H9 (cell line): ENCODE results near the gene INSYN2B. TPM values are rescaled to one million over a fixed set of nuclear protein-coding genes. Genes with fewer than 3 reads are reported as not detected.

Source experiments
- DNase-seq: peaks from one replicate; pipeline ENCODE4 v3.0.0-alpha.2; 2017
- H2AFZ ChIP-seq: one replicate; pipeline ENCODE4 v1.6.1; 2013; ENCODE audit warnings: mild to moderate bottlenecking, low read length, control low read depth, moderate library complexity
- H2AK5ac ChIP-seq: 2 replicates; pipeline ENCODE4 v1.6.1; 2013; ENCODE audit warnings: low read length, control low read depth, mixed read lengths; ENCODE audit not compliant: insufficient read length
- H2BK120ac ChIP-seq: one replicate; pipeline ENCODE4 v1.6.1; 2013; ENCODE audit warnings: low read depth, mild to moderate bottlenecking, low read length, control low read depth, inconsistent platforms; ENCODE audit not compliant: poor library complexity, severe bottlenecking
- H2BK12ac ChIP-seq: 2 replicates; pipeline ENCODE4 v1.6.1; 2013; ENCODE audit warnings: low read length, control low read depth, mixed read lengths, low read depth; ENCODE audit not compliant: insufficient read length
- H2BK15ac ChIP-seq: 2 replicates; pipeline ENCODE4 v1.6.1; 2013; ENCODE audit warnings: low read depth, low read length, control low read depth
- H2BK20ac ChIP-seq: one replicate; pipeline ENCODE4 v1.6.1; 2013; ENCODE audit warnings: low read depth, mild to moderate bottlenecking, low read length, control low read depth, inconsistent platforms; ENCODE audit not compliant: poor library complexity, severe bottlenecking
- H2BK5ac ChIP-seq: 2 replicates; pipeline ENCODE4 v1.6.1; 2013; ENCODE audit warnings: low read length, control low read depth, mixed read lengths; ENCODE audit not compliant: insufficient read length
- H3K14ac ChIP-seq: 2 replicates; pipeline ENCODE4 v1.6.1; 2013; ENCODE audit warnings: low read length, control low read depth; ENCODE audit not compliant: insufficient read depth
- H3K18ac ChIP-seq: 2 replicates; pipeline ENCODE4 v1.6.1; 2013; ENCODE audit warnings: low read depth, mild to moderate bottlenecking, mixed read lengths, low read length, control low read depth; ENCODE audit not compliant: insufficient read length
- H3K23ac ChIP-seq: 2 replicates; pipeline ENCODE4 v1.6.1; 2013; ENCODE audit warnings: low read length, control low read depth, mixed read lengths, low read depth; ENCODE audit not compliant: insufficient read length
- H3K23me2 ChIP-seq: 2 replicates; pipeline ENCODE4 v1.6.1; 2013; ENCODE audit warnings: low read depth, mild to moderate bottlenecking, mixed read lengths, low read length, control low read depth; ENCODE audit not compliant: insufficient read length, poor library complexity, severe bottlenecking
- H3K27ac ChIP-seq: 2 replicates; pipeline ENCODE4 v1.5.1; 2013; ENCODE audit warnings: low read length, control low read depth, mixed read lengths, low read depth; ENCODE audit not compliant: insufficient read length
- H3K27me3 ChIP-seq: 2 replicates; pipeline ENCODE4 v1.6.1; 2013; ENCODE audit warnings: low read length, control low read depth, inconsistent platforms; ENCODE audit not compliant: insufficient read depth
- H3K4ac ChIP-seq: 2 replicates; pipeline ENCODE4 v1.6.1; 2013; ENCODE audit warnings: low read depth, mild to moderate bottlenecking, control low read depth, inconsistent platforms, low read length, moderate library complexity
- H3K4me1 ChIP-seq: 2 replicates; pipeline ENCODE4 v1.6.1; 2013; ENCODE audit warnings: low read length, control low read depth, inconsistent platforms; ENCODE audit not compliant: insufficient read depth
- H3K4me2 ChIP-seq: 2 replicates; pipeline ENCODE4 v1.6.1; 2013; ENCODE audit warnings: low read length, control low read depth, mixed read lengths; ENCODE audit not compliant: insufficient read length, insufficient read depth
- H3K56ac ChIP-seq: 2 replicates; pipeline ENCODE4 v1.6.1; 2013; ENCODE audit warnings: low read depth, mild to moderate bottlenecking, mixed read lengths, low read length, control low read depth; ENCODE audit not compliant: insufficient read length
- H3K79me1 ChIP-seq: 2 replicates; pipeline ENCODE4 v1.6.1; 2013; ENCODE audit warnings: low read depth, mild to moderate bottlenecking, moderate library complexity, low read length, control low read depth, inconsistent platforms; ENCODE audit not compliant: insufficient read depth, poor library complexity, severe bottlenecking
- H3K79me2 ChIP-seq: 2 replicates; pipeline ENCODE4 v1.6.1; 2013; ENCODE audit warnings: low read length, control low read depth, inconsistent platforms; ENCODE audit not compliant: insufficient read depth
- H3K9ac ChIP-seq: 2 replicates; pipeline ENCODE4 v1.6.1; 2013; ENCODE audit warnings: low read length, control low read depth, mixed read lengths; ENCODE audit not compliant: insufficient read length; ENCODE audit errors: extremely low read depth
- H3K9me3 ChIP-seq: one replicate; pipeline ENCODE4 v1.6.1; 2013; ENCODE audit warnings: low read depth, low read length, inconsistent platforms; ENCODE audit not compliant: control insufficient read depth
- H3T11ph ChIP-seq: one replicate; pipeline ENCODE4 v1.6.1; 2013; ENCODE audit warnings: mild to moderate bottlenecking, low read length, control low read depth, inconsistent platforms
- H4K20me1 ChIP-seq: one replicate; pipeline ENCODE4 v1.6.1; 2013; ENCODE audit not compliant: control insufficient read depth, insufficient read length, insufficient read depth
- H4K5ac ChIP-seq: 2 replicates; pipeline ENCODE4 v1.6.1; 2013; ENCODE audit warnings: low read depth, mild to moderate bottlenecking, mixed read lengths, low read length, control low read depth; ENCODE audit not compliant: insufficient read length
- H4K8ac ChIP-seq: replicated peaks from 2 replicates; pipeline ENCODE4 v1.6.1; 2013; ENCODE audit warnings: low read length, control low read depth, mixed read lengths, low read depth; ENCODE audit not compliant: insufficient read length
- H4K91ac ChIP-seq: 2 replicates; pipeline ENCODE4 v1.6.1; 2013; ENCODE audit warnings: low read depth, mild to moderate bottlenecking, moderate library complexity, mixed read lengths, low read length, control low read depth; ENCODE audit not compliant: insufficient read length
- H3K27ac Mint-ChIP-seq, 3 experiments: 2 replicates in 2 of 3; 3 replicates in 1 of 3; pipeline ENCODE4 v1.8.0; 2020 to 2021; ENCODE audit warnings: mixed read lengths in 3 of 3, mild to moderate bottlenecking in 1 of 3, moderate library complexity in 1 of 3
- H3K27me3 Mint-ChIP-seq: 2 replicates; pipeline ENCODE4 v1.8.0; 2021; ENCODE audit warnings: low read depth, mild to moderate bottlenecking, moderate library complexity, mixed read lengths
- H3K36me3 Mint-ChIP-seq, 3 experiments: 2 replicates in 2 of 3; 3 replicates in 1 of 3; pipeline ENCODE4 v1.8.0; 2020 to 2021; ENCODE audit warnings: low read depth in 3 of 3, mixed read lengths in 3 of 3; ENCODE audit not compliant: insufficient read depth in 1 of 3
- H3K4me1 Mint-ChIP-seq, 2 experiments: 2 replicates each; pipeline ENCODE4 v1.8.0; 2020; ENCODE audit warnings: mixed read lengths in 2 of 2
- H3K4me3 Mint-ChIP-seq, 2 experiments: 2 replicates in 1 of 2; 3 replicates in 1 of 2; pipeline ENCODE4 v1.8.0; 2020 to 2021; ENCODE audit warnings: mild to moderate bottlenecking in 2 of 2, mixed read lengths in 2 of 2, moderate library complexity in 1 of 2
- H3K9me3 Mint-ChIP-seq, 2 experiments: 2 replicates in 1 of 2; 3 replicates in 1 of 2; pipeline ENCODE4 v1.8.0; 2020; ENCODE audit warnings: mild to moderate bottlenecking in 2 of 2, mixed read lengths in 2 of 2, moderate library complexity in 1 of 2
- WGBS: extraction: QIAGEN DNeasy Blood & Tissue Kit; methylation state at CpG from one replicate; pipeline ENCODE4 v1.1.7; 2013; ENCODE audit warnings: missing lambda C conversion rate, low lambda C conversion rate, mixed read lengths; ENCODE audit not compliant: insufficient read length; ENCODE audit errors: extremely low coverage; 5-methylcytosine and 5-hydroxymethylcytosine counted together
- total RNA-seq: library from RNA; stranded (reverse); gene quantifications from 2 replicates; pipeline ENCODE4 v1.2.1, GENCODE V29; 2021
- TF ChIP-seq, protein P1 (sequence below): fragments of 200-600 bp; sonication (generic); conservative IDR thresholded peaks from 3 replicates; pipeline ENCODE4 v1.8.0; 2021; ENCODE audit warnings: antibody characterized with exemption, mild to moderate bottlenecking

The INSYN2B gene
- total RNA-seq, 1 experiment from 2014 or later = not detected

GRCh38 chr5:169997798-169998197 lies 17.5 kb upstream of the INSYN2B start:
- Histone ChIP-seq H3K9me3 (no peaks in the 10 kb centered on the region), H3K56ac (no peak overlapping the region), H3K27ac (no peak overlapping the region), H3K9ac (no peak overlapping the region), H3K18ac (no peak overlapping the region), H4K8ac (no peak overlapping the region), H4K20me1 (no peaks in the 10 kb centered on the region), H2BK15ac (no peak overlapping the region), H3K4ac (no peak overlapping the region), H2AFZ (no peak overlapping the region), H4K5ac (no peak overlapping the region), H2AK5ac (no peak overlapping the region), H3K79me1 (no peaks in the 10 kb centered on the region), H2BK20ac (no peak overlapping the region), H2BK12ac (no peak overlapping the region), H3K14ac (no peak overlapping the region), H2BK120ac (no peak overlapping the region), H3K23me2 (no peaks in the 10 kb centered on the region), H3T11ph (no peak overlapping the region), H3K79me2 (no peaks in the 10 kb centered on the region), H3K27me3 (no peaks in the 10 kb centered on the region), H4K91ac (no peak overlapping the region), H3K23ac (no peak overlapping the region), H3K4me2 (no peak overlapping the region), H2BK5ac (no peak overlapping the region), H3K4me1 (peaks cover 2% of the 10 kb centered on the region; the same call in 1 of the 2 replicates)
- H3K27me3 Mint-ChIP-seq = no peaks in the 10 kb centered on the region; the same call in 1 of the 2 replicates
- peaks cover 21 to 23% of the 10 kb centered on the region in 2 experiments for H3K4me1 Mint-ChIP-seq
- H3K27ac Mint-ChIP-seq = peak overlapping the region in 1 of 3 experiments; percentile 83; a peak in 3 of 7 replicates
- H3K9me3 Mint-ChIP-seq = no peaks in the 10 kb centered on the region
- H3K4me3 Mint-ChIP-seq = no peak overlapping the region
- no peak for DNase-seq
- WGBS = no CpG with 5 or more reads among the region's 3 CpGs
- TF ChIP-seq, protein P1, sequence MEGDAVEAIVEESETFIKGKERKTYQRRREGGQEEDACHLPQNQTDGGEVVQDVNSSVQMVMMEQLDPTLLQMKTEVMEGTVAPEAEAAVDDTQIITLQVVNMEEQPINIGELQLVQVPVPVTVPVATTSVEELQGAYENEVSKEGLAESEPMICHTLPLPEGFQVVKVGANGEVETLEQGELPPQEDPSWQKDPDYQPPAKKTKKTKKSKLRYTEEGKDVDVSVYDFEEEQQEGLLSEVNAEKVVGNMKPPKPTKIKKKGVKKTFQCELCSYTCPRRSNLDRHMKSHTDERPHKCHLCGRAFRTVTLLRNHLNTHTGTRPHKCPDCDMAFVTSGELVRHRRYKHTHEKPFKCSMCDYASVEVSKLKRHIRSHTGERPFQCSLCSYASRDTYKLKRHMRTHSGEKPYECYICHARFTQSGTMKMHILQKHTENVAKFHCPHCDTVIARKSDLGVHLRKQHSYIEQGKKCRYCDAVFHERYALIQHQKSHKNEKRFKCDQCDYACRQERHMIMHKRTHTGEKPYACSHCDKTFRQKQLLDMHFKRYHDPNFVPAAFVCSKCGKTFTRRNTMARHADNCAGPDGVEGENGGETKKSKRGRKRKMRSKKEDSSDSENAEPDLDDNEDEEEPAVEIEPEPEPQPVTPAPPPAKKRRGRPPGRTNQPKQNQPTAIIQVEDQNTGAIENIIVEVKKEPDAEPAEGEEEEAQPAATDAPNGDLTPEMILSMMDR = no peak
- no peaks in the 10 kb centered on the region for H3K36me3 Mint-ChIP-seq
